Measurements from ENCODE around the gene ACTR6.
"Not testable (repeated sequence)": the region's sequence is repeated elsewhere in the genome, so short reads cannot be mapped to it uniquely, and the experiment has no call there.

The ACTR6 gene

DNA sequence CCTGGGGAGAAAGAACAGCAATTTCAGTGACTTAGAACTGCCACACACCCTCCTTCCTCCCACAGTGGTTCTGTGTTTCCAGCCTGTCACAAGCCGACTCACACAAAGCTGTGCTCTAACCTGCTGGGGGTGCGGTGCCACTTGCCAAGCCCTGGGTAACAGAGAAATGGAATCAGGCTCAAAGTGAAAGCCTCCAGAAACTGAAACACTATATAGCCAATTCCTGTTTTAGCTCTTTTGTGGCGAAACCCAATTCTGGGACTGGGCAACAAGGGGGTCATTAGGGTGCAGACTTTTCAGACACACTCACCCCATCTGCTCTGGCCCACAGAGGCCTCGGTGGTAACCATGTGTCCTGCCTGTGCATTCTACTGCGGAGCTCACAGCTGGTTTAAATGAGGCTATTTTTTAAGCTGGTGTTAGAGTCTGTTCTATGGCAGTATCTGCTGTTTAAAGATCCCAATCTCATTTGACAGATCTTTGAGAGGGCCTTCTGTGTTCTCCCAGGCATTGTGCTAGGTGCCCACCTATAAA lies 15.2 kb upstream of the ACTR6 start:
- no peak for DNase-seq

DNA sequence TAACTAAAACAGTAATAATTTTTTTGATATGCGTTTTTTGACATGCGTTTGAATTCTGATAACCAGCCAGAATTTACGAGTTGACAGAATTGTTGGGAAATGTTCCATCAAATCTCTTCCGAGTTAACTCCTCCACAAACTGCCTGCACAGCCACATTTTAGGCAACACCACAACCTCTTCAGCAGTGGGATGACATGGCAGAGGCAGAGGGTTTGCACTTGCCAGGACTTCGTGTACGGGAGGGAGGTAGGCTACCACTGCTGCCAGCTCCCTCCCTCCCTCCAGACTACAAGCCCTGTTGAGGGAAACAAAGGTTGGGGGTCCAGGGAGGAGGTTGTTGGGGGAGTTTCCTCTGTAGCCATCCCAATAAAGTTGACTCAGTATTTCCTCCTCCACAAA lies 14.5 kb upstream of the ACTR6 start:
- no peak for DNase-seq

DNA sequence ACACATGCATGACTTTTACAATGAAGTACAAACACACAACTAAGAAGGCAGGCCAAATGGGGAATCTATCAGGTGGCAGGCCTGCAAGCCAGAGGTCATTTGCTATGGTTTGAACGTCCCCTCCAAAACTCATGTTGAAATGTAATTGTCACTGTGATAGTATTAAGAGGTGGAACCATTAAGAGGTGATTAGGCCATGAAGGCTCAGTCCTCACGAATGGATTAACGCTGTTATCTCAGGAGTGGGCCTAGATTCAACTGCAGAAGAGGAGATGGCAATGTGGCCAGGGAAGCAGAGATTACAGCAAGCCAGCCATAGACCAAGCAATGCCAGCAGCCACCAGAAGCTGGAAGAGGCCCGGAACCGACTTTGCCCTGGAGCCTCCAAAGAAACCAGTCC lies 13.5 kb upstream of the ACTR6 start:
- DNase-seq: no peak

DNA sequence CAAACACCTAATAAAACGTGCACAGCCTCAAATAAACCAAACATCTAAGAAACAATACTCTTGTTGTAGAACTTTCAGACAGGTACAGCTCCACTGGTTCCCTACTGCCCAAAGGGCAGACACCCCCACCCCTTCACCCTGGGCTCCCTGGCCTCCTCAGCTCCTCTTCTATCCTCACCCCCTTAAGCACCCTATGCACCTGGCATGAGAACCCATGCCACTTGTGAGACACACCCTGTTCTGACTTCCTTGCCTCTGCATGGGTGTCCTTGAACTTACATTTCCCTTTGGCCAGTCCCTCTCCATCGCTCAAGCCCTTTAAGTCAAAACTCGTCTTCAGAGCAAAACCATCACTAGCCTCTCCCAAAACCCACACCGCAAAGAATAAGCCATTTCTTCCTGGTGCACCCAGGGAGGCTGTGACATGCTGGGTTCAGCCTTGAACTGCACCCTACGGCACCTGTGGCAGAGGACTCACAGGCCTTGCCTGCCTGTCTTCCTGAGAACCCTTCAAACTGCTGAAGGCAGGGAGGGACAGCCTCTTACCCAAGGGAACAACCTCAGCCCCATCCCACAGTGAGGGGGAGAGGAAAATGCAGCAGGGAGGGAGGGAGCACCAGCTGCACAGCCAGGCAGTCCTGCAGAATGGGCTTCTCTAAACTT lies 12.6 kb upstream of the ACTR6 start:
- no peak for DNase-seq

DNA sequence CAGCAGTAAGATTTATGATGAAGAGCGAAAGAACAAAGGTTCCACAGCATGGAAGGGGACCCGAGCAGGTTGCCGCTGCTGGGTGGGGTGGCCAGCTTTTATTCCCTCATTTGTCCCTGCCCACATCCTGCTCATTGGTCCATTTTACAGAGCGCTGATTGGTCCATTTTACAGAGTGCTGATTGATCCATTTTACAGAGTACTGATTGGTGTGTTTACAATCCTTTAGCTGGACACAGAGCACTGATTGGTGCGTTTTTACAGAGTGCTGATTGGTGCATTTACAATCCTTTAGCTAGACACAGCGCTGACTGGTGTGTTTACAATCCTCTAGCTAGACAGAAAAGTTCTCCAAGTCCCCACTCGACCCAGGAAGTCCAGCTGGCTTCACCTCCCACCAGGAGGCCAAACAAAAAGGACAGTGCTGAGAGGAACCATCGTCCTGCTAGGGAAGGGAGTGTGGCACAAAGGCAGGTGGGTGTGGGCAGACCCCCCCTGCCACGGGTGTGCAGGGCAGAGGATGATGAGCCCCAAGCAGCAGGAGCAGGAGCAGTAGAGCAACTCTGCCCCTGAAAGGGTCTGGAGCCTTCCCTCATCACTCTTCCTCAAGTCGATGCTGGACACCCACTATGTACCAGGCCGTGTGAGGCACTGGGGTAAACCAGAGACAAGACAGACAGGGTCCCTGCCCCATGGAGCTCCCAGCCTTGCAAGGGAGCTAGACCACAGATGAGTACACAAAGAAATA lies 11.6 kb upstream of the ACTR6 start:
- DNase-seq: not testable (repeated sequence)

DNA sequence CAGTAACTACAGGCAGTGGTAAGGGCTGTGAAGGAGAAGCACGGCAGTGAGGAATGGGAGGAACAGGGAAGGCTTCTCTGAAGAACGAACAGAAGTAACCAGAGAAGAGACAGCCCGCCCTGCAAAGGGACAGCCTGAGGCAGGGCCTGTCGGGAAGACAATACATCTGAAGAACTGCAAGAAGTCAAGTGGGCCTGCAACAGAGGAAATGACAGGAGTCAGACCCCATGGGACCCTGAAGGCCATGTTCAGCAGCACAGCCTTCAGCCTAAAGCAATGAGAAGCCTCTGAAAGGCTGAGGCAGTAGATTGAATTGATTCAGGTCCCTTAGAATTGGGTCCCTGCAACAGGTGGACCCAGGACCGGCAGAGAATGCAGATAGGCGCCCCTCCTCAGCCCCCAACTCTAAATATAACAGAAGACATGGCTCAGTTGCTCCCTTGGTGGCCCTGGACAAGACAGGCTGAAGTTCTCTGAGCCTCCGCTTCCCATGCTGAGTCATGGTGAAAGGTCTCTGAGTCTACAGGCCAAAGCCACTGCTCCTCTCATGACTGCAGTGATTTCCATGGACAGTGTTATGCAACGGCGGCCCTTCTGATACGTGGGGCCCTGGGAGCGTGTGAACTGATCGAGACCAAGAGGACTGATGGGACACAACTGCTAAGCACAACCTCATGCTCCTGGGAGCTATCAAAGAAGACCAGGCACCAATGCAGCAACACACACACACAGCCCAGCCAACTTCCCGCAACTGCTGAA lies 10.8 kb upstream of the ACTR6 start:
- no peak for DNase-seq

DNA sequence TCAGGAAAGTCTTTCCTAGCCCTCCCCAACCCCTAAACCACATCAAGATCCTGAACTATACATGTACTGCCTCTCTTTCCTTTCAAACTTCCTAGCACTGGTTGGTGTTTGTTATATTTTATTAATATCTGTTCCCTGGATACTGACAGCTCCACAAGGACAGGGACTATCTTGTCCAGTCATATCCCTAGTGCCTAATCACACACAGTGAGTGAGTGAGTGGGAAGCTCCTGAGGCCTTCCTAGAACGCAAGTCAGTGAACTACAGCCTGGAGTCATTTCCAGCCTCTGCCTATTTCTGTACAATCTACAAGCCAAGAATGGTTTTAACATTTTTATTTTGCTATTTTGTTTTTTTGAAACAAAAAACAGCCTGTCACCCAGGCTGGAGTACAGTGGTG lies 7.5 kb upstream of the ACTR6 start:
- no peak for DNase-seq

DNA sequence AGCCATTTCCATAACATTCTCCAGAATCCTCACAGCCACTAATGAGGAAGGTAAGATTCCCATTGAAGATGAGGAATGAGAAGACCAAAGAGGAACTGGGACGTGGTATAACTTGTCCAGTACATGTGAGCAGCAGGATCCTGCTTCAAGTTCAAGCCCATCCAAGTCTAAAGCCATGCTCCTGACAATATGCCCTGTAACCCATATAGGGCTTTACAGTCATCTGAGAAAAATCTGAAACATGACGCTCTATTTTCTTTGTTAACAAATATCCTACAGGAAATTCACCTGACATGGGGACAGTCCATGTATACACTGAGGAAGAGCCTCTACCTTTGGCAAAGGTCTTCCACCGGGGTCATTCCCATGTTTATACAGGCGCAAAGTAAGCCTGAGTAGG lies 3.1 kb upstream of the ACTR6 start:
- no peak for DNase-seq

DNA sequence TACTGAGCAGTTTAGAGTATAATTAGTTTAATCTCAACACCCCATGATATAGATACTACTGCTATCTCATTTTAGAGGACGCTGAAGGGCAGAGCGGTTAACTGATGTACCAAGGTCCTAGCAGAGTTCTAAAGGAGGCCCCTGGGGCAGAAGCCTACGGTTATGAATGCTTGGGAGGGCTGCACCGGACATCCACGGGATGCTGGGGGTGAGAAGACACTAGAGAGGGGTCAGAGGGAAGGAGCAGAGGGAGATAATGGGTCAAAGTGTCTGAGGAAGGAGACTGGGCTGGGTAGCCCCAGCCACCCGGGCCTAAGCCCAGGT lies 1.6 kb upstream of the ACTR6 start:
- DNase-seq: no peak

DNA sequence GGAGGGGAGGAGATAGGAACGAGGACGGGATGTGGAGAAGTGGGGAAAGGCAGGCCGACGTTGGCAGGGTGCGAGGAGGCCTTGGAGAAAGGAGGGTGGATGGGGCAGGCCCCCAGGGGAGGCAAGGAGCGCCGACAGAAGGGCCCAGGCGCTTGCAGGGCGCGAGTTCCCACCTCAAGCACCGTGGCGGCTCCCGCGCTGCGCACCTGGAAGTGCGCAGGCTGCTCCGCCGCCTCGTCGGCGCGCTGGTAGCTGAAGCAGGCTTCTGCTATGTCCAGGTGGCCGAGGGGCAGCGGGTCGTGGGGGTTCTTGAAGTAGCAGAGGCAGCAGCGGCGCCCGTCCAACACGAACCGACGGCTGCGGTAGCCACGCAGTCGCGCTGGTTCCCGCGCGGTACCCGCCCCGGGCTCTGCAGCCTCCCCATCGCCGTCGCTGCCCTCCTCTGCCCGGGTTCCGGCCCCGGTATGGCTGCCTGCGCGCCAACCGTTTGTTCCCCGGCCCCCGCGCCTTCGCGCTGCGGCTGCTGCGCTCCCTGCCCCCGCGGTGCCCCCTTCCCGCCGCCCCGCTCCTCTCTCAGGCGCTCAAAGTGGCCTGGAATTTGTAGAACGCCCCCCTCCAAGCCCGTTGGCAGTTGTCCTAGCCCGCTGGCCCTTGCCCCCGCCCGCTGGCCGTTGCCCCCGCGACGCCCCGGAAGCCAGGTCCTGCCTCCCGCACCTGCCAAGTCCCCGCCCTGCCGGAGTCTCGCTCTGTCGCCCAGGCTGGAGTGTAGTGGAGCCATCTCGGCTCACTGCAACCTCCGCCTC lies 1.1 kb upstream of the ACTR6 start:
- DNase-seq: no peak

DNA sequence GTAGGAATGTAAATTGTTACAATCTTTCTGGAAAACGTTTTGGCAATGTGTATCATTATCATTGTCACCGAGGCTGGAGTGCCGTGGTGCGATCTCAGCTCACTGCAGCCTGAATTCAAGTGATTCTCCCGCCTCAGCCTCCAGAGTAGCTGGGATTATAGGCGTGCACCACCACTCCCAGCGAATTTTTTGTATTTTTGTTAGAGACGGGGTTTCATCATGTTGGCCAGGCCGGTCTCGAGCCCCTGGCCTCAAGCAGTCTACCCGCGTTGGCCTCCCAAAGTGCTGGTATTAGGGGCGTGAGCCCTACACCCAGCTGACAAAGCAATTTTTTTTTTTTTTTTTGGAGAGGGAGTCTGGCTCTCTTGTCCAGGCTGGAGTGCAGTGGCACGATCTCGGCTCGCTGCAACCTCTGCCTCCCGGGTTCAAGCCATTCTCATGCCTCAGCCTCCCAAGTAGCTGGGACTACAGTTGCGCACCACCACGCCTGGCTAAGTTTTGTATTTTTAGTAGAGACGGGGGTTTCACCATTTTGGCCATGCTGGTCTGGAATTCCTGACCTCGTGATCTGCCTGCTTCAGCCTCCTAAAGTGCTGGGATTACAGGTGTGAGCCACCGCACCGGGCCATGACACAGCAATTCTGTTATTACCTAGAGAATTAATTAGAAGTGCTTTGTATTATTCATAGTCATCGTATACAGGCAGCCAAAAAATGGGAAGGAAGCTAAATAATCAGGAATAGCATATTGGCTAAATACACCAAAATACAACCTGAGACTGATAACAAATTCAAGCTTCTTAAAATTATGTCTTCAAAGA lies 1.2 kb downstream of the ACTR6 start:
- DNase-seq: no peak

DNA sequence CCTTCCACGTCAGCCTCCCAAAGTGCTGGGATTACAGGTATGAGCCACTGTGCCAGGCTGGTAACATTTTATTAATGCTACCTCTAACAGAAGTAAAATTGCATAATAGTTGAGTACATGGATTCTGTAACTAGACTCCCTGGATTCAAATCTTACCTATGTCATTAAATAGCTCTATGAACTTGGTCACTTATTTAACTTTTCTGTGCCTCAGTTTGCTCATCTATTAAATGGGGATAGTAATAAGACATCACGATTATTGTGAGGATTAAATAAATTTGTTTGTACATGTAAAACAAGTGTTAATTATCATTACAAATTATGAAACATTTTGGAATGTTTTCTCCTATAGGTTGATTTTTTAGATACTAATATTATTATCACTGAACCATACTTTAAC lies 6.7 kb downstream of the ACTR6 start:
- DNase-seq: no peak

DNA sequence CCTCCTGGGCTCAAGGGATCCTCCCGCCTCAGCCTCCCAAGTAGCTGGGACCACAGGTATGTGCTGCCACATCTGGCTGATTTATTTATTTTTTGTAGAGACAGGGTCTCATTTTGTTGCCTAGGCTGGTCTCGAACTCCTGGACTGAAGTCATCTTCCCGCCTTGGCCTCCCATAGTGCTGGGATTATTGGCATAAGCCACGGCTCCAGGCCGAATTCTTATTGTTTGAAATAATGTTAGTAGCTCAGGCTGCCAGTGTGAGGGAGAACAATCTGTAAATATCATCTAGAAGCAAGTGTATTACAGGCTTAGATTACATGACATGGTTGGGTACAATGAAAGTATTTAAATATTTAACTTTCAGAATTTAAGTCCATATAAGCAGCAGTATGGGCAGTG lies 8.2 kb downstream of the ACTR6 start:
- no peak for DNase-seq

DNA sequence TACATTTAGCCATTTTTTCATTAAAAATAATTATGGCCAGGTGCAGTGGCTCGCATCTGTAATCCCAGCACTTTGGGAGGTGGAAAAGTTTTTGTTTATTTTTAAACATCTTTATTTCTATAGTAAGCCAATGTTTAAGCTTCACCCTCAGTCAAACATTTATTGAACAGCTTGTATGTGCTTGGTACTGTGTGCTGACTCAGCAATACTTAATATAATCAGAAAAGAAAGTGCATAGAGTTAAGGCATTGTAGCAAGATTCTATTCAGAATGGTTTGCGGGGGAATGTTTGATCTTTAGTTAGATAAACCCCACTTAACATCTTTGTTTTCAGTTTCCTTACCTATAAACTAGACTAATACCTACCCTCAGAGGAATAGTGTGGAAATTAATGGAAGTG lies 11.1 kb downstream of the ACTR6 start:
- DNase-seq: no peak

DNA sequence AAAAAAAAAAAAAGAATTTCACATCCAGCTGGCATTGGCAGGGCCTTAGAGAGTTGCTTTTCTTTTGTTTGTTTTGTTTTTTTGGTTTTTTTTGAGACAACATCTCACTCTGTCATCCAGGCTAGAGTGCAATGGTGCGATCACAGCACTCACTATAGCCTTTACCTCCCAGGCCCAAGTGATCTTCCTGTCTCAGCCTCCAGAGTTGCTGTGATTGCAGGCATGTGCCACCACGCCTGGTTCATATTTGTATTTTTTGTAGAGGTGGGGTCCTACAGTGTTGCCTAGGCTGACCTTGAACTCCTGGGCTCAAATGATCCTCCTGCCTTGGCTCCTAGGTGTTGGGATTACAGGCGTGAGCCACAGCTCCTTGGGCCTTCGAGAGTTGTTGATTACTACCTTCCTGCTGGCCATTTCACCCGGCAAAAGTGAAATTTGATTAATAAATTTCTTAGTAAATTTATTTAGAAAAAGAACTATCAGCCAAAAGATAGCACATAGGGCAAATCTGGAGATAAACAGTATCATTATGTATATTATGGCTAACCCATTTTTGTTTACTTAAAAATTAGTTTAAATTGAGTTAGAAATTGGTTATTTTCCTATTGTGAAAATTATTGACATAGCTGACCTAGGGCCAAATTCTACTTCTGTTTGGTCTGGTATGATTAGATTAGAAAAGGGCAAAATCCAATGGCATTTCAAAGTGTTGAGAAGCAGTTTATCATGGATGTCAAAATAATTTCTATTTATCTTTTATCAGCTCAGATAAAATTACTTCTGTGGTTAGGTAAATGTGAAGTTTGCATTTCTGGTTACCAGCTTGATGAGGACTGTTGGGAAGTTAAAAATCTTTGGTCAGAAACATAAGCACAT lies 12.6 kb downstream of the ACTR6 start:
- no peak for DNase-seq

DNA sequence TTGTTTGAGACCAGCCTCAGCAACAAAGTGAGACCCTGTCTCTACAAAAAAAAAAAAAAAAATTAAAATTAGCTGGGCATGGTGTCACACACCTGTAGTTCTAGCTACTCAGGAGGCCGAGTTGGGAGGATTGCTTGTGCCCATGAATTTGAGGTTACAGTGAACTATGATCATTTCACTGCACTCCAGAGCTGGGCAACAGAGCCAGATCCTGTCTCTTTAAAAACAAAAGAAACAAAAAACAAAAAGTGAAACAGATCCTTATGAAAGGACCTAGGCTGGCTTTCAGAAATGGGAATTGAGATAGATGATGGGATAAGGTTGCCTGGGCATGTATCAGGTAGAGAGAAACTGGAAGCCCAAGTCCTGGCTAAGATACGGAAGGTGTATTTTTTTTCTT lies 13.9 kb downstream of the ACTR6 start:
- no peak for DNase-seq

DNA sequence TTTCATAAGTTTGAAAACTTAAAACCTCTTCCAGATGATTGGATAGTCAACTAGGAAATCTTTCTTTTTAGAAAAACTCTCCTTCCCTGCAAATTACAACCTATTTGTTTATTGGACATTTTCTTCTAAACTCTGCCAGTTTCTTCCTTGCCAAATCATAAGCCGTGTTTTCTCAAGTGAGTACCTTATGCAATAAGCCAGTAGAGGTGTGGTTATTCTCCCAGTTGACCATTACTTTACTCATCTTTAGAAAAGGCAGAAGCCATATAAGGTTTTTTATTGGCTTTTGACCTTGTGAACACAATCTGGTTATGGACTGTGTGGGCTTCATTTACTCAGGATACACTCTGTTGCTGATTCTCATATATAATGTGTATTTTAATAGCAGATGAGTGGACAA lies 14.6 kb downstream of the ACTR6 start:
- no peak for DNase-seq

DNA sequence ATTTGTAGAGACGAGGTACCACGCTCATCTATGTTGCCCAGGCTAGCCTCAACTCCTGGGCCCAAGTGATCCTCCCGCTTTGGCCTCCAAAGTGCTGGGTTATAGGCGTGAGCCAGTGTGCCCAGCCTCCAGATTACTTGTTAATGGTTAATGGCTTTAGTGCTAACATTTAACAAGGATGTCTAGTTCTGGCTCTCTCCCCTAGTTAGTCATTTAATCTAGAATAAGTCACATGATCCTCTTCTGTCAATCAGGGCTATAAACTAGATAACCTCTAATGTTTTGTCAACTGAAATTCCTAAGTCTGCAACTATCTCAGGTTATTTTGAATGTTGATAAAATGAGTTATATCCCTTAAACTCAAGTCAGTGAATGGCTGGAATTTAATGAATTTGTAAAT lies 15.7 kb downstream of the ACTR6 start:
- DNase-seq: no peak

DNA sequence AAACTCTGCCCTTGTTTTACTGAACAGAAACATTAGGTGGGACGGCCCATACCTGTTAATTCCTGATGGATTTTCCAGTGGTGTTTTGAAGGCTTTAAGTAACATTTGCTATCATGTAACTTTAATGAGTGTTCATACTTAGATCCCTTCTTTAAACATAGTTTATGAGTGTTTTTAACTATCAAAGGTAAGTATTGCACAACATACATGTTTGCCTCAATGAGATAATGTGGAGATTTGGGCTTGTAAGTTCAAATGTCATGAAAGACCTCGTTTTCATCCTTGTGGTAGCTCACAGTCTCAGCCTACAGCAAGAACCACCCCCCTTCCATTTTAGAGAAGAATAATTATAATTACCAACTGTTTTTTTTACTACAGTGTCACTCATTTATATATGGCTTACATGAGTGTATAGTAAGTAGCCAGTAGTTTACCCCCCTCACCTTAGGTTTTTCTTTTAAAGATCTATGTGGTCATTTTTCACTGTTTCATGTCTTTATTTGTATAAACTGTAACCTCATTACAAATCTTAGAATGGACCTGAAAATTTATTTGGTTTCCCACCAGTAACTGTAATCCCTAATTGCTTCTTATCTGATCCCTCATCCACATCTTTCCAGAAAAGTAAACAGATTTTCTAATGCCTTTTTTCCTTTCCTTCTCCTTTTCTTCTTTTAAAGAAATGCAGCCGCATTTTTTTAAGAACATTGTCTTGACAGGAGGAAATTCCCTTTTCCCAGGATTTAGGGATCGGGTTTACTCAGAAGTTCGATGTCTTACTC lies 18.9 kb downstream of the ACTR6 start:
- DNase-seq: no peak

DNA sequence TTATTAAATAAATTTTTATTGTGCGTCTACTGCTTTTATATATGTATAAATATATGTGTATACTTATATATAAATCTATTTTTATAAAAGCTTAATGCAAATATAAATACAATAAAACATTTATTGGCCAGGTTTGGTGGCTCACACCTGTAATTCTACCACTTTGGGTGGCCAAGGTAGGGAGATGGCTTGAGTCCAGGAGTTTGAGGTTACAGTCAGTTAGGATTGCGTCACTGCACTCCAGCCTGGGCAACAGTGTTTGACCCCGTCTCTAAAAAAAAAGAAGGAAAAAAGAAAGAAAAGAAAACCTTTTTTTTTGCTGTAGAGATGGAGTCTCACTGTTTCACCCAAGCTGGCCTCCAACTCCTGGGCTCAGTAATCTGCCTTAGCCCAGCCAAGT lies 20.9 kb downstream of the ACTR6 start:
- no peak for DNase-seq
